GM12873 (cell line): Measurements from ENCODE around the gene MTAP.

Source experiments
- CTCF ChIP-seq: IDR thresholded peaks from 2 replicates; pipeline ENCODE4 v1.5.1; 2012; ENCODE audit warnings: low read depth, mild to moderate bottlenecking, moderate library complexity, low read length, control low read depth; ENCODE audit not compliant: insufficient read depth; ENCODE audit errors: missing control alignments

The MTAP gene

GRCh38 chr9:21901546-21901945 lies 99.1 kb downstream of the MTAP start:
- no peak for TF ChIP-seq CTCF

- no peak for TF ChIP-seq CTCF
Measured at GRCh38 chr9:21902136-21902535, 99.7 kb downstream of the MTAP start.

- no peak for TF ChIP-seq CTCF
Measured at GRCh38 chr9:21903380-21903965, 101.0 kb downstream of the MTAP start.

GRCh38 chr9:21904371-21904770 lies 101.9 kb downstream of the MTAP start:
- TF ChIP-seq CTCF: no peak

GRCh38 chr9:21904776-21905175 lies 102.3 kb downstream of the MTAP start:
- TF ChIP-seq CTCF: peak; percentile 10

GRCh38 chr9:21906213-21906612 lies 103.8 kb downstream of the MTAP start:
- no peak for TF ChIP-seq CTCF

- no peak for TF ChIP-seq CTCF
Measured at GRCh38 chr9:21906881-21907280, 104.4 kb downstream of the MTAP start.
